ENCODE data around the gene DHX9.

GRCh38 chr1:182794676-182795201 is 44.4 kb upstream of the DHX9 start:
- no peak for TF ChIP-seq CTCF (IDR thresholded peaks at IDR 0.05)
- no peak for TF ChIP-seq POLR2A (IDR thresholded peaks at IDR 0.05)

Data from body of pancreas (tissue), 4 donors.